Erythroblast (primary cell): ENCODE results near the gene TTLL5.

Source experiments
- DNase-seq, 2 experiments: peaks; one replicate each; lab custom pipeline; 2025; lab: John Stamatoyannopoulos, UW
- GATA1 ChIP-seq: IDR thresholded peaks from 2 replicates; pipeline ENCODE4 v1.6.1; 2011; ENCODE audit warnings: low read depth, mild to moderate bottlenecking, control low read depth, low read length, moderate library complexity
- POLR2A ChIP-seq: IDR thresholded peaks from 2 replicates; pipeline ENCODE4 v1.6.1; 2011; ENCODE audit warnings: mild to moderate bottlenecking, low read length

TTLL5 gene

DNA sequence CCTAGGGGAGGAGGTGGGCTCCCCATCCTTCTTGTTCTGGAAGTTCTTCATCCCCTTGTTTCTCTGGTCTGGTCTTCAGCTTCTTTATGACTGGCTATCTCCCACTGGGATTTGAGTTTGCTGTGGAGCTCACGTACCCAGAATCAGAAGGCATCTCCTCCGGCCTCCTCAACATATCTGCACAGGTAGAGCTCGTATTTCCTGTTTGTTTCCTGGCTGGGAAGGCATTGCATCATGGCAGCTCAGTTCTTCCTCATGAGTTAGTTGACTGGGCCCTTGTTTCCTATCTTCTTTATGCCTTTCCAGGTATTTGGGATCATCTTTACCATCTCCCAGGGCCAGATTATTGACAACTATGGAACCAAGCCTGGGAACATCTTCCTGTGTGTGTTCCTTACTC is 20.2 kb upstream of the TTLL5 start:
- DNase-seq = no peak
- no peak for TF ChIP-seq POLR2A
- no peak for TF ChIP-seq GATA1

DNA sequence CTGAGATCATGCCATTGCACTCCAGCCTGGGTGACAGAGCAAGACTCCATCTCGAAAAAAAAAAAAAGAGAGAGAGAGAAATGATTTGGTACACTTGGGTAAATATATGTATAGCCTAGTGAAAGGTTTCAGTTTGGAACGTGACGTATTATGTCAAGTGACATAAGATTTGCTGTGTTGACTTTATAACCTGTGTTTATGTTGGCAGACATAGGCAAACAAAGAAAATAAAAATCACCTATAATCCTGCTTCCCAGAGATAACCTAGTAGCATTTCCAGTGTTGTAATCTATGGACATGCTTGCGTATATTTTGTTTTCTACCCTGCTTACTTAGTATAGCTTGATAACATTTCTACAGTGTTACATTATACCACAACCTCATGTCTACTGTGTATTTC is 17.1 kb upstream of the TTLL5 start:
- no peak for DNase-seq
- TF ChIP-seq POLR2A (no peak), GATA1 (no peak)

- TF ChIP-seq GATA1 (no peak), POLR2A (no peak)
- no peak for DNase-seq
Observed at GRCh38 chr14:75645056-75645455, 16.0 kb upstream of the TTLL5 start.

DNA sequence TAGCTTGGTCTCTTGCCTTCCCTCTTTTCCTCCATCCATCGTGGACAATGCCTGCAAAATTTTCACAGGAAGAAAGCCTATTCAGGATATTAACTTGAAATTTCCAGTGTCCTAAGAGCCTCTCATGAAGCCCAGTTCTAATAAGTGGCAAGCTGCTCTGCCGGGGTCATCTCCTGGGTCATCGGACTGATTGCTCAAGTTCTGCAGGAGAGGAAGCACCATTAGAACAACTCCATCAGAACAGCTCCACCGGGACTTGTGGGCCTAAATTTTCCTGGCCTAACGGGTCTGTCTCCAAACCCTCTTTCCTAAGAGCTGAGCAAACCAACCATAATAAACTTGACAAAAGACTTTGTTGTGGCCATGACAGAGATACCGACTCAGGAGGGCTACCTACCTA is 14.3 kb upstream of the TTLL5 start:
- no peak for DNase-seq
- TF ChIP-seq POLR2A (no peak), GATA1 (no peak)

DNA sequence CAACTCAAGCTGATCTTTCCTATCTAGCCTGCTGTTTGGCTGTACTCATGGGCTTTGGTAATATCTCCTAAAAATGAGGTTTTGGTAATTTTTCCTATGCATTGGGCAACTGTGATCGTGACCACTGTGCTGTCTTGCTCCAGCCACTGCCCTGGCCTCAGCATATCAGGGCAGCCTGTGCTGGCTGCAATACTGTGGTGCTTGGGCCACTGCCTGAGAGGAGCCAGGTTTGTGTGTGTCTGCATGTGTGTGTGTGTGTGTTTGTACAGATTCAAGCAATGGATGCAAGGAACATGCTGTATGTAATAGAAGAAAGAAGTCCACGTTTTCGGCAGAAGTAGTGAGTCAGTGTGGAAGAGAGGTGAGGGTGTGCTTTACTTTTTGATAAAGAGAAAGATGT is 13.4 kb upstream of the TTLL5 start:
- TF ChIP-seq GATA1 (no peak), POLR2A (no peak)
- DNase-seq = no peak

- no peak for DNase-seq
- TF ChIP-seq POLR2A = no peak
- TF ChIP-seq GATA1 = no peak
Observed at GRCh38 chr14:75648066-75648838, 12.8 kb upstream of the TTLL5 start.

GRCh38 chr14:75649337-75649736 is 11.7 kb upstream of the TTLL5 start:
- no peak for DNase-seq
- TF ChIP-seq POLR2A = no peak
- no peak for TF ChIP-seq GATA1

GRCh38 chr14:75649773-75650172 is 11.3 kb upstream of the TTLL5 start:
- DNase-seq = no peak
- TF ChIP-seq POLR2A (no peak), GATA1 (no peak)

DNA sequence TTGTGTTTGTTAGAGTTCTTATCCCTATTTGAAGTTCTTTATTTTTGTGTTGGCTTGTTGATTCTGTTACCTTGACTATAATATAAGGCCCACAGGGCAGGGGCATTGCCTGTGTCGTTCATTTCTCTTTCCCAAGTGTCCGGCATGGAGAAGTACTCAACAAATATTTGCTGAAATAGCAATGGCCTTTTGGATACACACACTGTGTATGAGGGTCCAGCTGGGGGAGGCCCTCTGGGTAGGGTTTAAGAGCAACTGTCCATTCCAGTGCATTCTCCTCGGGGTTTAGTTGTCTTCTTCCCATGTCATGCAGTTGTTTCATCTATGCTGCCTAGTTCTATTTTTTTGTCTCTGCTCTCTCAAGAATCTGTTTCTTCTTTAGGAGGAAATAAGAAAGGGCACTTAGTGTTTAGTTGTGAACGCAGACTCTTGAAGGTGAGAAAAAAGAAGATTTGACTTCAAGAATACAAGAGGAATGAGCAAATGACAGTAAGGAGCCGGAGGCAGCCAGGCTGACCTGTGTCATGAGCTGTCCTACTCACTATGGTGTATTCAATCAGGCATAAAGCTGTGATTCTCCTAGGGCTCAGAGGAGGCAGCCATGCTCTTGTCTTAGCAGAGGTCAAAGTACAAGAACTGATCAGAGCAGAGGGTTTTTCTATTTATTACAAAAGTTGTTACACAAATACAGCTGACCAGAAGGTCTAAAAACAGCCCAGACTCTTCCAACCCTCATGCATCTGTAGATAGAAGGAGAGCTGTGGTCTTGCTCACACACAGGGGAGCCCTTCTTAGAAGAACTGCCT is 10.6 kb upstream of the TTLL5 start:
- no peak for DNase-seq
- TF ChIP-seq GATA1 (no peak), POLR2A (no peak)

- no peak for DNase-seq
- TF ChIP-seq GATA1 (no peak), POLR2A (no peak)
Observed at GRCh38 chr14:75653563-75653962, 7.5 kb upstream of the TTLL5 start.

- TF ChIP-seq GATA1 (no peak), POLR2A (no peak)
- peak; percentile 60 to 83 for DNase-seq
Observed at GRCh38 chr14:75654127-75654732, 6.8 kb upstream of the TTLL5 start.

- no peak for DNase-seq
- no peak for TF ChIP-seq GATA1
- no peak for TF ChIP-seq POLR2A
Observed at GRCh38 chr14:75655235-75655634, 5.8 kb upstream of the TTLL5 start.

- TF ChIP-seq GATA1 (no peak), POLR2A (no peak)
Observed at GRCh38 chr14:75657331-75657730, 3.7 kb upstream of the TTLL5 start.

DNA sequence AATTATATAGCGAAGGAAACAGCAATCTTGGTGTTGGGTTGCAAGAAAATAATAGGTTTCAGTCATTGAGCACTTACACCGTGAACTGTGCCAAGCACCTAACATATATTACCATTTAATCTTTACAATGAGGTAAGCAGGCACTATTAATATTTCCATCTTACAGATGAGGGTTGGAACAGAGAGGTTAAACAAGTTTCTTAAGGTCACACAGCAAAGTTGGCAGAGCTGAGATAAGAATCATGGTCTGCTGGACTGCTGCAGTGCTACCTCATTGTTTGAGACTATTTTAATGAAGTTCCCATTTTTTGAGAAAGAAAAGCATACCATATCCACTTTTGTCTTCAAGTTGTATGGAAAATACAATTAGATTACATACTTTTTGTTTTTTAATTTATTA is 2.1 kb upstream of the TTLL5 start:
- no peak for TF ChIP-seq POLR2A
- no peak for TF ChIP-seq GATA1
- peak in 1 of 2 experiments; percentile 23 for DNase-seq

More at GRCh38 chr14:75657331-75657730, 3.7 kb upstream of the TTLL5 start:
- no peak for DNase-seq
